Measurements from ENCODE around the gene ZNF302. TPM values are rescaled to one million over a fixed set of nuclear protein-coding genes. Genes with fewer than 3 reads are reported as not detected.

ZNF302 gene
- total RNA-seq, 4 donors from 2014 or later: 6.0 to 23.5 (median 6.2) TPM

- Histone ChIP-seq H3K27me3 (no peaks in the 10 kb centered on the region), H3K27ac (no peak overlapping the region), H3K4me3 (no peak overlapping the region), H3K9me3 (no peaks in the 10 kb centered on the region), H3K36me3 (no peaks in the 10 kb centered on the region), H3K4me1 (peaks cover 0 to 25% (median 6%) of the 10 kb centered on the region in 3 donors)
- intact Hi-C loops (cut with DNase I): no loop called here
- no peak for TF ChIP-seq POLR2A (IDR thresholded peaks at IDR 0.05)
- TF ChIP-seq CTCF (IDR thresholded peaks at IDR 0.05): no peak
- WGBS, 2 donors: 85 to 92% methylated on average over 3 of the region's 3 CpGs
- no peak for DNase-seq
Measured at GRCh38 chr19:34671972-34672371, 5.5 kb upstream of the ZNF302 start.

GRCh38 chr19:34673590-34673989, 3.9 kb upstream of the ZNF302 start:
- intact Hi-C loops (cut with DNase I): no loop called here
- no peak overlapping the region for H3K27ac ChIP-seq
- no peaks in the 10 kb centered on the region for H3K9me3 ChIP-seq
- H3K4me1 ChIP-seq: peaks cover 0 to 21% (median 10%) of the 10 kb centered on the region in 3 donors
- H3K27me3 ChIP-seq: no peaks in the 10 kb centered on the region
- TF ChIP-seq CTCF (IDR thresholded peaks at IDR 0.05) (no peak), POLR2A (IDR thresholded peaks at IDR 0.05) (no peak)
- no peak overlapping the region for H3K4me3 ChIP-seq
- WGBS, 2 donors: 71 to 75% methylated on average over 3 of the region's 3 CpGs
- peaks cover 0 to 2% (median 0%) of the 10 kb centered on the region in 3 donors for H3K36me3 ChIP-seq
- no peak for DNase-seq

- Histone ChIP-seq H3K27me3 (no peaks in the 10 kb centered on the region), H3K36me3 (peaks cover 0 to 19% (median 3%) of the 10 kb centered on the region in 3 donors), H3K4me3 (no peak overlapping the region), H3K9me3 (peaks cover 0 to 11% (median 0%) of the 10 kb centered on the region in 3 donors), H3K27ac (no peak overlapping the region), H3K4me1 (peaks cover 0 to 27% (median 12%) of the 10 kb centered on the region in 3 donors)
- intact Hi-C loops (cut with DNase I): no loop called here
- no peak for DNase-seq
- TF ChIP-seq CTCF (IDR thresholded peaks at IDR 0.05): no peak
- 91 to 100% methylated on average over 2 to 3 of the region's 3 CpGs for WGBS, 2 donors
Measured at GRCh38 chr19:34675250-34675649, 2.2 kb upstream of the ZNF302 start.

- no peak overlapping the region for H3K27ac ChIP-seq
- no peak for DNase-seq
- TF ChIP-seq POLR2A (IDR thresholded peaks at IDR 0.05) (no peak), CTCF (IDR thresholded peaks at IDR 0.05) (no peak)
- H3K36me3 ChIP-seq: peaks cover 0 to 25% (median 7%) of the 10 kb centered on the region in 3 donors
- peaks cover 0 to 18% (median 1%) of the 10 kb centered on the region in 3 donors for H3K9me3 ChIP-seq
- H3K4me3 ChIP-seq: no peak overlapping the region
- intact Hi-C loops (cut with DNase I): no loop called here
- no peaks in the 10 kb centered on the region for H3K27me3 ChIP-seq
- H3K4me1 ChIP-seq: peaks cover 0 to 27% (median 12%) of the 10 kb centered on the region in 3 donors
- 89 to 95% methylated on average over 9 of the region's 9 CpGs for WGBS, 2 donors
Measured at GRCh38 chr19:34675919-34676318, 1.6 kb upstream of the ZNF302 start.

- peaks cover 0 to 27% (median 10%) of the 10 kb centered on the region in 3 donors for H3K9me3 ChIP-seq
- DNase-seq: no peak
- 4 to 8% methylated on average over 23 of the region's 26 CpGs for WGBS, 2 donors
- peak within 1 kb of the TSS; percentile 61 to 90 (median 77) for H3K4me3 ChIP-seq
- H3K27ac ChIP-seq: peak within 1 kb of the TSS; percentile 91 to 98 (median 96)
- H3K36me3 ChIP-seq: peaks cover 0 to 35% (median 7%) of the 10 kb centered on the region in 3 donors
- intact Hi-C loops (cut with DNase I): no loop called here
- peaks cover 0 to 27% (median 12%) of the 10 kb centered on the region in 3 donors for H3K4me1 ChIP-seq
- TF ChIP-seq POLR2A (IDR thresholded peaks at IDR 0.05) (no peak), CTCF (IDR thresholded peaks at IDR 0.05) (peak in 1 of 6 experiments; percentile 12)
- no peaks in the 10 kb centered on the region for H3K27me3 ChIP-seq
Measured at GRCh38 chr19:34676697-34677385, 637 bp upstream of the ZNF302 start, which contains the start of gene SCGB2B2. SCGB2B2 (minus strand) TSS chr19:34677159; CDS start chr19:34594563, 82,596 bp downstream.
